ENCODE data around the gene SRSF12. TPM values are rescaled to one million over a fixed set of nuclear protein-coding genes. Genes with fewer than 3 reads are reported as not detected.
"Not testable (repeated sequence)": the region's sequence is repeated elsewhere in the genome, so short reads cannot be mapped to it uniquely, and the experiment has no call there.

Gene SRSF12
- total RNA-seq, 2 donors from 2014 or later = 0.14 to 0.17 TPM

GRCh38 chr6:89073014-89073620, 44.8 kb downstream of the SRSF12 start:
- DNase-seq (ENCODE audit: low spot score) (no peak), ATAC-seq (peak in 1 of 2 donors; percentile 11)
- Mint-ChIP-seq H3K4me1 (ENCODE audit: low read depth in 2 of 2) (no peaks in the 10 kb centered on the region), H3K36me3 (no peaks in the 10 kb centered on the region), H3K27me3 (peaks cover 0 to 5% of the 10 kb centered on the region in 2 donors), H3K9me3 (no peaks in the 10 kb centered on the region), H3K27ac (no peak overlapping the region), H3K4me3 (no peak overlapping the region)

- Mint-ChIP-seq H3K36me3 (no peaks in the 10 kb centered on the region), H3K27me3 (peaks cover 3 to 11% of the 10 kb centered on the region in 2 donors), H3K4me3 (no peak overlapping the region), H3K9me3 (no peaks in the 10 kb centered on the region), H3K27ac (no peak overlapping the region), H3K4me1 (ENCODE audit: low read depth in 2 of 2) (no peaks in the 10 kb centered on the region)
- ATAC-seq (no peak), DNase-seq (ENCODE audit: low spot score) (no peak)
Observed at GRCh38 chr6:89071036-89071435, 46.8 kb downstream of the SRSF12 start.

GRCh38 chr6:89069536-89070163, 48.2 kb downstream of the SRSF12 start:
- no peaks in the 10 kb centered on the region for H3K4me1 Mint-ChIP-seq (ENCODE audit: low read depth in 2 of 2)
- H3K9me3 Mint-ChIP-seq = no peaks in the 10 kb centered on the region
- no peak for DNase-seq (ENCODE audit: low spot score)
- ATAC-seq = no peak
- H3K27ac Mint-ChIP-seq = no peak overlapping the region
- H3K36me3 Mint-ChIP-seq = no peaks in the 10 kb centered on the region
- H3K27me3 Mint-ChIP-seq = peaks cover 3 to 11% of the 10 kb centered on the region in 2 donors
- H3K4me3 Mint-ChIP-seq = no peak overlapping the region

- H3K9me3 Mint-ChIP-seq = no peaks in the 10 kb centered on the region
- H3K27me3 Mint-ChIP-seq = peaks cover 3 to 11% of the 10 kb centered on the region in 2 donors
- H3K4me3 Mint-ChIP-seq = no peak overlapping the region
- H3K27ac Mint-ChIP-seq = no peak overlapping the region
- ATAC-seq = no peak
- no peak for DNase-seq (ENCODE audit: low spot score)
- H3K4me1 Mint-ChIP-seq (ENCODE audit: low read depth in 2 of 2) = no peaks in the 10 kb centered on the region
- H3K36me3 Mint-ChIP-seq = no peaks in the 10 kb centered on the region
Observed at GRCh38 chr6:89068695-89069094, 49.2 kb downstream of the SRSF12 start.

- no peak overlapping the region for H3K4me3 Mint-ChIP-seq
- peaks cover 3 to 11% of the 10 kb centered on the region in 2 donors for H3K27me3 Mint-ChIP-seq
- no peak overlapping the region for H3K27ac Mint-ChIP-seq
- H3K9me3 Mint-ChIP-seq = no peaks in the 10 kb centered on the region
- ATAC-seq (no peak), DNase-seq (ENCODE audit: low spot score) (no peak)
- H3K36me3 Mint-ChIP-seq = no peaks in the 10 kb centered on the region
- no peaks in the 10 kb centered on the region for H3K4me1 Mint-ChIP-seq (ENCODE audit: low read depth in 2 of 2)
Observed at GRCh38 chr6:89067796-89068195, 50.1 kb downstream of the SRSF12 start.

- Mint-ChIP-seq H3K4me1 (ENCODE audit: low read depth in 2 of 2) (no peaks in the 10 kb centered on the region), H3K27ac (no peak overlapping the region), H3K9me3 (no peaks in the 10 kb centered on the region), H3K36me3 (no peaks in the 10 kb centered on the region), H3K4me3 (no peak overlapping the region), H3K27me3 (peaks cover 3 to 11% of the 10 kb centered on the region in 2 donors)
- ATAC-seq (no peak), DNase-seq (ENCODE audit: low spot score) (no peak)
Observed at GRCh38 chr6:89066940-89067646, 50.8 kb downstream of the SRSF12 start.

GRCh38 chr6:89066121-89066520, 51.8 kb downstream of the SRSF12 start:
- H3K4me3 Mint-ChIP-seq; H3K4me1 Mint-ChIP-seq (ENCODE audit: low read depth in 2 of 2); H3K9me3 Mint-ChIP-seq; DNase-seq (ENCODE audit: low spot score); H3K36me3 Mint-ChIP-seq; ATAC-seq; H3K27ac Mint-ChIP-seq: not testable (repeated sequence)
- peaks cover 3 to 11% of the 10 kb centered on the region in 2 donors for H3K27me3 Mint-ChIP-seq

GRCh38 chr6:89064931-89065330, 52.9 kb downstream of the SRSF12 start:
- H3K27ac Mint-ChIP-seq, ATAC-seq: not testable (repeated sequence)
- peaks cover 3 to 11% of the 10 kb centered on the region in 2 donors for H3K27me3 Mint-ChIP-seq

GRCh38 chr6:89063881-89064280, 54.0 kb downstream of the SRSF12 start:
- H3K4me3 Mint-ChIP-seq = no peak overlapping the region
- no peaks in the 10 kb centered on the region for H3K9me3 Mint-ChIP-seq
- H3K36me3 Mint-ChIP-seq = no peaks in the 10 kb centered on the region
- H3K27me3 Mint-ChIP-seq = peaks cover 3 to 6% of the 10 kb centered on the region in 2 donors
- no peak overlapping the region for H3K27ac Mint-ChIP-seq
- ATAC-seq = no peak
- DNase-seq (ENCODE audit: low spot score) = no peak
- H3K4me1 Mint-ChIP-seq (ENCODE audit: low read depth in 2 of 2) = no peaks in the 10 kb centered on the region

More at GRCh38 chr6:89064931-89065330, 52.9 kb downstream of the SRSF12 start:
- H3K9me3 Mint-ChIP-seq; H3K4me3 Mint-ChIP-seq; DNase-seq (ENCODE audit: low spot score); H3K4me1 Mint-ChIP-seq (ENCODE audit: low read depth in 2 of 2); H3K36me3 Mint-ChIP-seq: not testable (repeated sequence)

- no peak for DNase-seq (ENCODE audit: low spot score)
- Mint-ChIP-seq H3K27me3 (peaks cover 0 to 2% of the 10 kb centered on the region in 2 donors), H3K4me3 (no peak overlapping the region), H3K36me3 (no peaks in the 10 kb centered on the region), H3K9me3 (no peaks in the 10 kb centered on the region), H3K4me1 (ENCODE audit: low read depth in 2 of 2) (no peaks in the 10 kb centered on the region), H3K27ac (no peak overlapping the region)
- no peak for ATAC-seq
Observed at GRCh38 chr6:89059227-89059626, 58.6 kb downstream of the SRSF12 start.

GRCh38 chr6:89058627-89059026, 59.2 kb downstream of the SRSF12 start:
- Mint-ChIP-seq H3K27ac (no peak overlapping the region), H3K36me3 (no peaks in the 10 kb centered on the region), H3K9me3 (no peaks in the 10 kb centered on the region), H3K27me3 (peaks cover 0 to 2% of the 10 kb centered on the region in 2 donors), H3K4me3 (no peak overlapping the region), H3K4me1 (ENCODE audit: low read depth in 2 of 2) (peaks cover 0 to 2% of the 10 kb centered on the region in 2 donors)
- ATAC-seq (no peak), DNase-seq (ENCODE audit: low spot score) (no peak)

GRCh38 chr6:89057759-89058158, 60.1 kb downstream of the SRSF12 start:
- Mint-ChIP-seq H3K36me3 (no peaks in the 10 kb centered on the region), H3K4me3 (no peak overlapping the region), H3K4me1 (ENCODE audit: low read depth in 2 of 2) (peaks cover 0 to 2% of the 10 kb centered on the region in 2 donors), H3K27me3 (peaks cover 0 to 2% of the 10 kb centered on the region in 2 donors), H3K9me3 (no peaks in the 10 kb centered on the region), H3K27ac (no peak overlapping the region)
- ATAC-seq (no peak), DNase-seq (ENCODE audit: low spot score) (no peak)

GRCh38 chr6:89054208-89054607, 63.7 kb downstream of the SRSF12 start:
- Mint-ChIP-seq H3K4me3 (no peak overlapping the region), H3K4me1 (ENCODE audit: low read depth in 2 of 2) (peaks cover 6 to 9% of the 10 kb centered on the region in 2 donors), H3K9me3 (no peaks in the 10 kb centered on the region), H3K36me3 (no peaks in the 10 kb centered on the region), H3K27me3 (peaks cover 0 to 2% of the 10 kb centered on the region in 2 donors), H3K27ac (no peak overlapping the region)
- DNase-seq (ENCODE audit: low spot score) (no peak), ATAC-seq (no peak)

GRCh38 chr6:89051676-89052075, 66.2 kb downstream of the SRSF12 start:
- Mint-ChIP-seq H3K27ac (no peak overlapping the region), H3K4me1 (ENCODE audit: low read depth in 2 of 2) (peaks cover 6 to 9% of the 10 kb centered on the region in 2 donors)

More at GRCh38 chr6:89051676-89052075, 66.2 kb downstream of the SRSF12 start:
- no peaks in the 10 kb centered on the region for H3K9me3 Mint-ChIP-seq
- no peak for DNase-seq (ENCODE audit: low spot score)
- no peaks in the 10 kb centered on the region for H3K27me3 Mint-ChIP-seq
- no peak for ATAC-seq
- H3K36me3 Mint-ChIP-seq = no peaks in the 10 kb centered on the region
- no peak overlapping the region for H3K4me3 Mint-ChIP-seq
